A673 (cell line): ENCODE results near the gene MED15. TPM values are rescaled to one million over a fixed set of nuclear protein-coding genes. Genes with fewer than 3 reads are reported as not detected.

Source experiments
- BruUV-seq: library from RNA; stranded (reverse); fragments of 400-500 nt; replicated peaks from 2 replicates; lab custom pipeline; 2021; lab: Mats Ljungman, UMichigan
- CTCF ChIA-PET: fragments of 300-600 bp; sonication (Branson Sonifier 250); formaldehyde crosslinking; loops from one replicate; lab custom pipeline; 2022; ENCODE audit warnings: antibody characterized with exemption; lab: Charles Lee
- POLR2A ChIA-PET: fragments of 300-600 bp; sonication (Branson Sonifier 250); formaldehyde crosslinking; loops from one replicate; lab custom pipeline; 2022; ENCODE audit warnings: antibody characterized with exemption; ENCODE audit not compliant: low non-redundant PET; lab: Charles Lee
- DNase-seq: peaks from one replicate; pipeline ENCODE4 v3.0.0-alpha.2; 2015; ENCODE audit warnings: low spot score
- H3K27ac ChIP-seq: fragments of 200-600 bp; sonication (generic); 2 replicates; pipeline ENCODE4 v1.5.1; 2016; ENCODE audit warnings: mixed run types, low read depth, mild to moderate bottlenecking, mixed read lengths, antibody characterized with exemption, low read length; ENCODE audit not compliant: poor library complexity, severe bottlenecking
- H3K27me3 ChIP-seq: fragments of 200-600 bp; sonication (generic); replicated peaks from 2 replicates; pipeline ENCODE4 v1.6.1; 2017; ENCODE audit warnings: mixed run types, low read depth, mild to moderate bottlenecking, mixed read lengths, antibody characterized with exemption, low read length; ENCODE audit not compliant: insufficient read depth, poor library complexity
- H3K36me3 ChIP-seq: fragments of 200-600 bp; sonication (generic); 2 replicates; pipeline ENCODE4 v1.6.1; 2016; ENCODE audit warnings: mixed run types, mild to moderate bottlenecking, mixed read lengths, antibody characterized with exemption, low read length; ENCODE audit not compliant: insufficient read depth, poor library complexity, severe bottlenecking
- H3K4me1 ChIP-seq: fragments of 200-600 bp; sonication (generic); 2 replicates; pipeline ENCODE4 v1.6.1; 2017; ENCODE audit warnings: mixed run types, mild to moderate bottlenecking, mixed read lengths, antibody characterized with exemption, low read length; ENCODE audit not compliant: insufficient read depth, poor library complexity, severe bottlenecking
- H3K4me3 ChIP-seq: fragments of 200-600 bp; sonication (generic); 2 replicates; pipeline ENCODE4 v1.5.1; 2016; ENCODE audit warnings: low read depth, mixed run types, mild to moderate bottlenecking, mixed read lengths, low read length; ENCODE audit not compliant: poor library complexity, severe bottlenecking
- H3K9me3 ChIP-seq: fragments of 200-600 bp; sonication (generic); 2 replicates; pipeline ENCODE4 v1.6.1; 2016; ENCODE audit warnings: mixed run types, low read depth, mild to moderate bottlenecking, mixed read lengths, antibody characterized with exemption, low read length; ENCODE audit not compliant: poor library complexity, severe bottlenecking
- CTCF ChIP-seq: fragments of 300-800, 200-600 bp; sonication (generic); conservative IDR thresholded peaks from 2 replicates; pipeline ENCODE4 v1.5.1; 2017; ENCODE audit warnings: low read depth, mild to moderate bottlenecking, antibody characterized with exemption, low read length, moderate library complexity, mixed read lengths
- EZH2 ChIP-seq: fragments of 200-600 bp; sonication (generic); IDR thresholded peaks from 2 replicates; pipeline ENCODE4 v1.6.1; 2017; ENCODE audit warnings: borderline replicate concordance, low read depth, mild to moderate bottlenecking, mixed read lengths, antibody characterized with exemption, low read length; ENCODE audit not compliant: poor library complexity, severe bottlenecking
- intact Hi-C: fragments of 100-400 bp; cut with micrococcal nuclease; formaldehyde crosslinking; loops from one replicate; pipeline ENCODE4 v1.10.0; 2022; ENCODE audit not compliant: unreplicated experiment
- total RNA-seq: library from RNA; stranded (reverse); gene quantifications from 2 replicates; pipeline ENCODE4 v1.2.3, GENCODE V29; 2021

The MED15 gene
- total RNA-seq, 1 experiment from 2014 or later = 96.2 TPM

- Histone ChIP-seq H3K27me3 (no peaks in the 10 kb centered on the region), H3K27ac (no peak overlapping the region), H3K36me3 (peaks cover 62% of the 10 kb centered on the region), H3K4me3 (no peak overlapping the region), H3K9me3 (no peaks in the 10 kb centered on the region), H3K4me1 (peaks cover 7% of the 10 kb centered on the region)
- POLR2A ChIA-PET = no interaction called here
- no TSS peak for BruUV-seq
- CTCF ChIA-PET = no interaction called here
- no peak for TF ChIP-seq EZH2
- TF ChIP-seq CTCF = no peak
- intact Hi-C loops = loop anchor here (10.0 kb wide), 2 partner anchors 127 to 153 kb away; no protein-coding TSS in a partner anchor
- DNase-seq = no peak
These were observed 60.0 kb downstream of the MED15 start for GRCh38 chr22:20567371-20567847.

DNA sequence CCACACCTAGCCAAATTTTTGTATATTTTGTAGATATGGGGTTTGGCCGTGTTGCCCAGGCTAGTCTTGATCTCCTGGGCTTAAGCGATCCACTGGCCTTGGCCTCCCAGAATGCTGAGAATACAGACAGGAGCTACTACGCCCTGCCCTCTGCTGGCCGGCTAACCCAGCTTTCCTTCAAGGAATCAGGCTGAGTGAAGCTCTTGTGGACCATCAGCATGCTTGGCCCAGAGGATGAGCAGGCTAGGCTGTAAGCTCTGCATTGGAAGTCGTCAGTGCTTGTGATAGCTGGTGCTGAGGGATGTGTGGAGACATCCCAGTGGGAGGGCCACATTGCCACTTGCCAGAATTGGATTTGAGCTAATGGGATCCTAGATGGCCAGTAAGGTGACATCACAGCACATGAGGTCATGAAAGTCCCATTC is 60.6 kb downstream of the MED15 start:
- DNase-seq = no peak
- Histone ChIP-seq H3K4me1 (peaks cover 7% of the 10 kb centered on the region), H3K4me3 (no peak overlapping the region), H3K36me3 (peaks cover 65% of the 10 kb centered on the region), H3K9me3 (no peaks in the 10 kb centered on the region), H3K27ac (no peak overlapping the region), H3K27me3 (no peaks in the 10 kb centered on the region)
- ChIA-PET CTCF (interaction anchor here (0.6 to 1.1 kb wide), 3 partner anchors 16 to 135 kb away, joined by 3 read pairs; no protein-coding TSS in a partner anchor), POLR2A (no interaction called here)
- BruUV-seq = no TSS peak
- TF ChIP-seq EZH2 (no peak), CTCF (0 out of 2 replicates have a peak, but pooled peaks have one; percentile 36)
- intact Hi-C loops = loop anchor here (10.0 kb wide), 2 partner anchors 127 to 153 kb away; no protein-coding TSS in a partner anchor

DNA sequence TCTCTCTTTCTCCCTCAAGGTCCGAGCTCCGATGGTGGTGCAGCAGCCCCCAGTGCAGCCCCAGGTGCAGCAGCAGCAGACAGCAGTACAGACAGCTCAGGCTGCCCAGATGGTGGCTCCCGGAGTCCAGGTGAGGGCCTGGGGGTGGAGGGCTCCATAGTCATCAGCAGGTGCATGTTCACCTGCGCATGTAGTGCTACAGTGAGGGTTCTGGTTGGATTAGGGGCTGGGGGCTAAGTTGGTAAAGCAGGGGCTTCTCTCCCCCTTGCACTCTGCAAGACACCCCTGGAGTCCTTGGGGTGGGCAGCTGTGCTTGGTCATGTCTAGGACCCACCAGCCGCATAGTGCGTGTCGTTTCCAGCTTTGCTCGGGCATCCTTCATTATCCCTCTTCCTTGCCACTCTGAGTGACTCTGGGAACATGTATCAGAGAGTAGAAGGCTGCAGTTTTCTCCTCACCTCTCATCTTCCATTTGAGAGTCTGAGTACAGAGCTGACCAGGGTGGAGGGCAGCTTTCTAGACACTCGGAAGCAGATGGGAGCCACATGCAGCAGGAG is 61.2 kb downstream of the MED15 start:
- intact Hi-C loops = loop anchor here (10.0 kb wide), 2 partner anchors 126 to 154 kb away; no protein-coding TSS in a partner anchor
- H3K27ac ChIP-seq = no peak overlapping the region
- CTCF ChIA-PET = interaction anchor here (0.5 to 1.1 kb wide), 4 partner anchors 15 to 155 kb away, joined by 3 to 5 read pairs (median 3); no protein-coding TSS in a partner anchor

More for the DNA sequence above, 61.2 kb downstream of the MED15 start:
- H3K4me3 ChIP-seq = no peak overlapping the region
- BruUV-seq = no TSS peak
- no peaks in the 10 kb centered on the region for H3K9me3 ChIP-seq
- H3K36me3 ChIP-seq = peaks cover 70% of the 10 kb centered on the region
- peaks cover 7% of the 10 kb centered on the region for H3K4me1 ChIP-seq
- no peak for DNase-seq
- no peaks in the 10 kb centered on the region for H3K27me3 ChIP-seq
- TF ChIP-seq CTCF = no peak
- no peak for TF ChIP-seq EZH2
- POLR2A ChIA-PET = no interaction called here
